GM12892 (cell line): ENCODE results near the gene NANOS3.

Experiments used
- POLR2A ChIP-seq: IDR thresholded peaks from 2 replicates; pipeline ENCODE4 v1.6.1; 2011; ENCODE audit warnings: low read depth, low read length, control low read depth
- TAF1 ChIP-seq: IDR thresholded peaks from 2 replicates; pipeline ENCODE4 v1.6.1; 2011; ENCODE audit warnings: low read depth, mild to moderate bottlenecking, control low read depth, low read length, borderline replicate concordance

DNA sequence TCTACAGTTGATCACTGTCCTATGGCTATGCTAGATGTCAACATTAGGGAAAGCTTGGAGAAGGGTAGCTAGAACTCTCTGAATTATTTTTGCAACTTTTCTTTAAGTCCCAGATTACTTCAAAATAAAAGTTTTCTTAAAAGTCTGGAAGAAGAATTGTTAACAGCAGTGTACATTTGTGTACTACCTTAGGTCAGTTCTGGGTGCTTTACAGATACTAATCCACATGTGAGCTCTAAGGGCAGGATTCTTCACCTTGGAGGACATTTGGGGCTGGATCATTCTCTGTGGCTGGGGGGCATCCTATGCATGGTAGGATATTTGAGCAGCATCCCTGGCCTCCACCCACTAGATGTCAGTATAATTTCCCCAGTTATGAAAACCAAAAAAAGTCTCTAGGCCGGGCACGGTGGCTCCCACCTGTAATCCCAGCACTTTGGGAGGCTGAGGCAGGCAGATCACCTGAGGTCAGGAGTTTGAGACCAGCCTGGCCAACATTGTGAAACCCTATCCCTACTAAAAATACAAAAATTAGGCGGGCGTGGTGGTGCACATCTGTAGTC, 26.1 kb downstream of the NANOS3 start:
- no peak for TF ChIP-seq POLR2A
- no peak for TF ChIP-seq TAF1
